Neural cell (in vitro differentiated cells): ENCODE measurements around the gene FCER2. TPM values are rescaled to one million over a fixed set of nuclear protein-coding genes. Genes with fewer than 3 reads are reported as not detected.

Source experiments
- H2AFZ ChIP-seq: fragments of 200-600, 300-800 bp; sonication (generic), shearing (Covaris generic); 2 replicates; pipeline ENCODE4 v1.6.0; 2014; ENCODE audit warnings: low read depth, mild to moderate bottlenecking, antibody characterized with exemption, low read length, moderate library complexity
- H3F3A ChIP-seq: fragments of 200-600 bp; shearing (Covaris generic); 2 replicates; pipeline ENCODE4 v1.6.1; 2016; ENCODE audit warnings: mild to moderate bottlenecking, moderate library complexity, mixed read lengths, antibody characterized with exemption, low read length; ENCODE audit not compliant: insufficient read depth, poor library complexity, severe bottlenecking
- H3K27ac ChIP-seq: fragments of 200-600, 300-800 bp; sonication (generic), shearing (Covaris generic); 2 replicates; pipeline ENCODE4 v1.5.1; 2014; ENCODE audit warnings: mild to moderate bottlenecking, low read length, moderate library complexity
- H3K27me3 ChIP-seq: fragments of 300-800, 200-600 bp; sonication (generic), shearing (Covaris generic); 2 replicates; pipeline ENCODE4 v1.6.0; 2014; ENCODE audit warnings: mild to moderate bottlenecking, low read depth, low read length, moderate library complexity; ENCODE audit not compliant: insufficient read depth
- H3K36me3 ChIP-seq: fragments of 300-800, 200-600 bp; sonication (generic), shearing (Covaris generic); 2 replicates; pipeline ENCODE4 v1.5.1; 2014; ENCODE audit warnings: mild to moderate bottlenecking, antibody characterized with exemption, low read length, moderate library complexity; ENCODE audit not compliant: insufficient read depth
- H3K4me2 ChIP-seq: fragments of 300-800, 200-600 bp; sonication (generic), shearing (Covaris generic); 2 replicates; pipeline ENCODE4 v1.6.0; 2014; ENCODE audit warnings: mild to moderate bottlenecking, low read length
- H3K4me3 ChIP-seq: fragments of 300-800, 200-600 bp; sonication (generic), shearing (Covaris generic); 2 replicates; pipeline ENCODE4 v1.5.1; 2014; ENCODE audit warnings: mild to moderate bottlenecking, low read length, moderate library complexity
- H3K79me2 ChIP-seq: fragments of 200-600 bp; shearing (Covaris generic); replicated peaks from 2 replicates; pipeline ENCODE4 v1.6.0; 2014; ENCODE audit warnings: mild to moderate bottlenecking, low read length, moderate library complexity; ENCODE audit not compliant: insufficient read depth
- H3K9ac ChIP-seq: fragments of 300-800, 200-600 bp; sonication (generic), shearing (Covaris generic); 2 replicates; pipeline ENCODE4 v1.6.1; 2016; ENCODE audit warnings: mild to moderate bottlenecking, low read length, mixed read lengths
- H3K9me2 ChIP-seq: fragments of 200-600 bp; shearing (Covaris generic); 2 replicates; pipeline ENCODE4 v1.6.1; 2016; ENCODE audit warnings: mild to moderate bottlenecking, low read length, mixed read lengths; ENCODE audit not compliant: insufficient read depth
- H3K9me3 ChIP-seq: fragments of 200-600, 300-800 bp; sonication (generic), shearing (Covaris generic); 2 replicates; pipeline ENCODE4 v1.6.1; 2016; ENCODE audit warnings: mild to moderate bottlenecking, mixed run types, low read length, moderate library complexity, mixed read lengths
- H4K20me1 ChIP-seq: fragments of 200-600 bp; shearing (Covaris generic); 2 replicates; pipeline ENCODE4 v1.6.1; 2016; ENCODE audit warnings: mild to moderate bottlenecking, mixed run types; ENCODE audit not compliant: insufficient read depth
- EP300 ChIP-seq: fragments of 450-650 bp; conservative IDR thresholded peaks from 2 replicates; pipeline ENCODE4 v1.6.1; 2014; ENCODE audit warnings: antibody characterized with exemption, mild to moderate bottlenecking, moderate library complexity; ENCODE audit not compliant: poor library complexity, severe bottlenecking
- EZH2 ChIP-seq: fragments of 200-600, 300-800 bp; shearing (Covaris generic), sonication (generic); IDR thresholded peaks from 2 replicates; pipeline ENCODE4 v1.6.1; 2014; ENCODE audit warnings: antibody characterized with exemption, low read length, borderline replicate concordance, mild to moderate bottlenecking; ENCODE audit not compliant: insufficient read depth, poor library complexity, severe bottlenecking
- MXI1 ChIP-seq: fragments of 450-650 bp; conservative IDR thresholded peaks from 2 replicates; pipeline ENCODE4 v1.6.1; 2014; ENCODE audit warnings: antibody characterized with exemption, mild to moderate bottlenecking; ENCODE audit not compliant: poor library complexity, severe bottlenecking
- POLR2AphosphoS5 ChIP-seq: IDR thresholded peaks from 2 replicates; pipeline ENCODE4 v1.6.1; 2012
- RAD21 ChIP-seq: fragments of 450-650 bp; conservative IDR thresholded peaks from 2 replicates; pipeline ENCODE4 v1.6.1; 2014; ENCODE audit warnings: antibody characterized with exemption, mild to moderate bottlenecking, moderate library complexity
- REST ChIP-seq: IDR thresholded peaks from 2 replicates; pipeline ENCODE4 v1.6.1; 2012; ENCODE audit warnings: borderline replicate concordance
- SMC3 ChIP-seq: fragments of 450-650 bp; conservative IDR thresholded peaks from 2 replicates; pipeline ENCODE4 v1.6.1; 2014; ENCODE audit warnings: antibody characterized with exemption, mild to moderate bottlenecking, moderate library complexity; ENCODE audit not compliant: poor library complexity
- TAF1 ChIP-seq: IDR thresholded peaks from 2 replicates; pipeline ENCODE4 v1.6.1; 2012; ENCODE audit warnings: low read depth
- polyA plus RNA-seq: library from polyadenylated mRNA; depleted of rRNA; stranded (reverse); fragments of >200 nt; gene quantifications from 2 replicates; pipeline ENCODE4 v1.2.3, GENCODE V29; 2014
- TF ChIP-seq, protein P1 (sequence below): fragments of 450-650 bp; IDR thresholded peaks from 2 replicates; pipeline ENCODE4 v1.5.1; 2014; ENCODE audit warnings: antibody characterized with exemption, mild to moderate bottlenecking, moderate library complexity; ENCODE audit not compliant: poor library complexity, severe bottlenecking

FCER2 gene
- polyA plus RNA-seq, 1 donor from 2014 or later: not detected

GRCh38 chr19:7639863-7640348 is 62.0 kb downstream of the FCER2 start:
- Histone ChIP-seq H3K4me3 (no peak overlapping the region), H3K36me3 (no peaks in the 10 kb centered on the region), H3K4me2 (no peak overlapping the region), H3K79me2 (no peaks in the 10 kb centered on the region), H3K9me2 (no peaks in the 10 kb centered on the region), H3K9ac (no peak overlapping the region), H3F3A (no peaks in the 10 kb centered on the region), H3K27ac (no peak overlapping the region), H4K20me1 (no peaks in the 10 kb centered on the region), H3K9me3 (no peaks in the 10 kb centered on the region), H2AFZ (no peak overlapping the region), H3K27me3 (peaks cover 20% of the 10 kb centered on the region)
- no peak for TF ChIP-seq SMC3
- TF ChIP-seq RAD21: no peak
- no peak for TF ChIP-seq EP300
- TF ChIP-seq MXI1: no peak
- TF ChIP-seq EZH2: no peak
- TF ChIP-seq TAF1: no peak
- TF ChIP-seq, protein P1, sequence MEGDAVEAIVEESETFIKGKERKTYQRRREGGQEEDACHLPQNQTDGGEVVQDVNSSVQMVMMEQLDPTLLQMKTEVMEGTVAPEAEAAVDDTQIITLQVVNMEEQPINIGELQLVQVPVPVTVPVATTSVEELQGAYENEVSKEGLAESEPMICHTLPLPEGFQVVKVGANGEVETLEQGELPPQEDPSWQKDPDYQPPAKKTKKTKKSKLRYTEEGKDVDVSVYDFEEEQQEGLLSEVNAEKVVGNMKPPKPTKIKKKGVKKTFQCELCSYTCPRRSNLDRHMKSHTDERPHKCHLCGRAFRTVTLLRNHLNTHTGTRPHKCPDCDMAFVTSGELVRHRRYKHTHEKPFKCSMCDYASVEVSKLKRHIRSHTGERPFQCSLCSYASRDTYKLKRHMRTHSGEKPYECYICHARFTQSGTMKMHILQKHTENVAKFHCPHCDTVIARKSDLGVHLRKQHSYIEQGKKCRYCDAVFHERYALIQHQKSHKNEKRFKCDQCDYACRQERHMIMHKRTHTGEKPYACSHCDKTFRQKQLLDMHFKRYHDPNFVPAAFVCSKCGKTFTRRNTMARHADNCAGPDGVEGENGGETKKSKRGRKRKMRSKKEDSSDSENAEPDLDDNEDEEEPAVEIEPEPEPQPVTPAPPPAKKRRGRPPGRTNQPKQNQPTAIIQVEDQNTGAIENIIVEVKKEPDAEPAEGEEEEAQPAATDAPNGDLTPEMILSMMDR: no peak
- TF ChIP-seq POLR2AphosphoS5: no peak
- no peak for TF ChIP-seq REST

- Histone ChIP-seq H3K27ac (no peak overlapping the region), H3K4me2 (no peak overlapping the region), H3K79me2 (no peaks in the 10 kb centered on the region), H3K9me3 (no peaks in the 10 kb centered on the region), H3K9ac (no peak overlapping the region), H3K9me2 (no peaks in the 10 kb centered on the region), H3K36me3 (no peaks in the 10 kb centered on the region), H3K4me3 (no peak overlapping the region), H2AFZ (no peak overlapping the region), H3F3A (no peaks in the 10 kb centered on the region), H4K20me1 (no peaks in the 10 kb centered on the region), H3K27me3 (peaks cover 20% of the 10 kb centered on the region)
- TF ChIP-seq, protein P1: no peak
- TF ChIP-seq SMC3 (no peak), TAF1 (no peak), REST (no peak), EP300 (no peak), MXI1 (no peak), EZH2 (no peak), POLR2AphosphoS5 (no peak), RAD21 (no peak)
Measured at GRCh38 chr19:7638802-7639465, 63.0 kb downstream of the FCER2 start.
